Activated CD4-positive, alpha-beta T cell treated with anti-CD3 and anti-CD28 coated beads, Interleukin-10, Interleukin-2, amounts not matched to agents 100 ng/mL and 50 ng/mL, durations not matched to agents 16 hours and 8 hours (primary cell): ENCODE measurements around the gene CIDEC.

Experiments
- DNase-seq: peaks from one replicate; pipeline ENCODE4 v3.0.0-alpha.2; 2020

The CIDEC gene, protein sequence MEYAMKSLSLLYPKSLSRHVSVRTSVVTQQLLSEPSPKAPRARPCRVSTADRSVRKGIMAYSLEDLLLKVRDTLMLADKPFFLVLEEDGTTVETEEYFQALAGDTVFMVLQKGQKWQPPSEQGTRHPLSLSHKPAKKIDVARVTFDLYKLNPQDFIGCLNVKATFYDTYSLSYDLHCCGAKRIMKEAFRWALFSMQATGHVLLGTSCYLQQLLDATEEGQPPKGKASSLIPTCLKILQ

DNA sequence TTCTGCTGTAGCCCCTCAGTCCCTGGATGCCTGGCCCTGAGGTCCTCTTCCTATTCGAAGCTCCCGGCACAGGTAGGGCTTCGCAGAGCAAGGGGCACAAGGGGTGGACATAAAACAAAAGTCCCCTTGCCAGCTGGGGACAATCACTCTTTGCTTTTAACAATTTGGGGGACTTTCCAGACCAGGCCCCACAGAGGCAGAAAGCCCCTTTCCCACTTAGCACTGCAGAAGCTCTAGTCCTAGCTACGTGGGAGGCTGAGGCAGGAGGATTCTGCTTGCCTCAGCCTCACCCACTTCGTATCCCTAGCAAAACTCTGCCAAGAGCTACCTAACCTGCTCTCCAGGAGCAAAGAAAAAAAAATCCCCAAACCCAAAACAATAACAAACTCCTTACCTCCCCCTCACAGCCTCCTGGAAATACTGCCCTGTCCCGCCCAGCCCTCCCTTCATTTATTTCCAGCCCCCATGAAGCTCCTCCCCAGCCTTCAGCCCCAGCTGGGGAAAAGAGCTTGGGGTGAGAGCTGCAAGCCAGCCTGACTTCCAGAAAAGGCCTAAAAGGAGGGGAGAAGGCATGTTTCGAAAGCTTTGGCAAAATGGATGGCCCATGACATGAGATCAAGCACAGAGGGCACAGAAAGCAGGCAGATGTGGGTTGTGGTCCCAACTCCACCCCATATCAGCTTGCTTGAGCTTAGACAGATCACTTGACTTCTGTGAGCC is at the start of gene CIDEC:
TSS of gene CIDEC (minus strand) at position 424 of the 720 bp plus-strand sequence. CDS start 1,767 bp downstream, outside the sequence.
- DNase-seq, result no peak

DNA sequence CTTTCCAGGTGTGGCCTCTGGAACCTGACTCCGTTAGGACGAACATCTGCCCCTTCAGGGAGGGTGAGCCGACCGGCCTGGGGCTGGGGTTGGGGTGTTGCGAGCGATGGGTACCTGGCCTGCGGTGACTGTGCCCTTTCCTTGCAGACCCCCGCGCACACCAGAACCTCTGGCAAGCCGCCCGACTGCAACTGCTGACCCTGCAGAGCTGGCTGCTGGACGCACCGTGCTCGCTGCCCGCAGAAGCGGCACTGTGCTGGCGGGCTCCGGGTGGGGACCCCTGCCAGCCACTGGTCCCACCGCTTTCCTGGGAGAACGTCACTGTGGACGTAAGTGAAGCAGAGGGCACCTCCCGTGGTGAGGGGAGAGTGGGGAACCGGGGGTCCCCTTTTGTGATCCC is 48.1 kb upstream of the CIDEC start:
- no peak for DNase-seq

DNA sequence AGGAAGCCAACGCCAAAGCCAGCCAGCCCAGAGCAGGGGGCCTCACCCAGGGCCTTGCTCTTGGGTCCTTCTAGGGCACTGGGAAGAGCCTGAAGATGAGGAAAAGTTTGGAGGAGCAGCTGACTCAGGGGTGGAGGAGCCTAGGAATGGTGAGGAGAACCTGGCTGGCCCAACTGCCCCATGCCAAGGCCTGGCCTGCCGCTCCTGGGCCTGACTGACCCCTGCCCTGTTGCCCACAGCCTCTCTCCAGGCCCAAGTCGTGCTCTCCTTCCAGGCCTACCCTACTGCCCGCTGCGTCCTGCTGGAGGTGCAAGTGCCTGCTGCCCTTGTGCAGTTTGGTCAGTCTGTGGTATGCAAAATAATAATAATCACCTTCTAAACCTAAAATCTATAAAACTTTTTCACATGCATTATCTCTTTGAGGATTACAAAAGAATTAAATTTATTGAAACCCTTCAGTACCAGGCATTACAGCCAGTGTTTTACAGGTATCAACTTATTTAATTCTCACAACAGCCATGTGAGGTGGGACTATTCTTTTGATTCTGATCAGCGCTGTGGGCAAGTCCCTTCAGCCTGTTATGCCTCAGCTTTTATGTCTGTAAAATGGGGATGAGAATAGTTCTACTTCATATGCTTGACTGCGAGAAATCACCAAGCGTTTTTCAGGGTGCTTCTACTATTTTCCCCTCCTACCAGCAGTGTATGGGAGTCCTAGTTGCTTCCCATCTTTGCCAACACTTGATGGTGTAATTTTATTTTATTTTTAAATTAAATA is 38.4 kb upstream of the CIDEC start:
- DNase-seq, result no peak

DNA sequence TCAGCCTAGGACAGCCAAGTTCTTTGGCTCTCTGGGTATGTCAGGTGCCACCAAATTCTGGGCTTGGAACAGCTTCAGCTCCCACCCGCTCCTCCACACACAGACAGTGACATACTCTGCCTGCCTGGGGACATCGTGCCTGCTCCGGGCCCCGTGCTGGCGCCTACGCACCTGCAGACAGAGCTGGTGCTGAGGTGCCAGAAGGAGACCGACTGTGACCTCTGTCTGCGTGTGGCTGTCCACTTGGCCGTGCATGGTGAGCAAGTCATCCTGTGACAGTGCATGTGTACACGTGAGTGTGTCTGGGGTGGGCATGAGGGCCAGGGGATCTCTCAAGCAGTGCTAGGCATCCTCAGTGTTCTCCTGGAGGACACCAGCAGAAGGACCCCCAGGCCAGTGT is 37.8 kb upstream of the CIDEC start:
- no peak for DNase-seq

DNA sequence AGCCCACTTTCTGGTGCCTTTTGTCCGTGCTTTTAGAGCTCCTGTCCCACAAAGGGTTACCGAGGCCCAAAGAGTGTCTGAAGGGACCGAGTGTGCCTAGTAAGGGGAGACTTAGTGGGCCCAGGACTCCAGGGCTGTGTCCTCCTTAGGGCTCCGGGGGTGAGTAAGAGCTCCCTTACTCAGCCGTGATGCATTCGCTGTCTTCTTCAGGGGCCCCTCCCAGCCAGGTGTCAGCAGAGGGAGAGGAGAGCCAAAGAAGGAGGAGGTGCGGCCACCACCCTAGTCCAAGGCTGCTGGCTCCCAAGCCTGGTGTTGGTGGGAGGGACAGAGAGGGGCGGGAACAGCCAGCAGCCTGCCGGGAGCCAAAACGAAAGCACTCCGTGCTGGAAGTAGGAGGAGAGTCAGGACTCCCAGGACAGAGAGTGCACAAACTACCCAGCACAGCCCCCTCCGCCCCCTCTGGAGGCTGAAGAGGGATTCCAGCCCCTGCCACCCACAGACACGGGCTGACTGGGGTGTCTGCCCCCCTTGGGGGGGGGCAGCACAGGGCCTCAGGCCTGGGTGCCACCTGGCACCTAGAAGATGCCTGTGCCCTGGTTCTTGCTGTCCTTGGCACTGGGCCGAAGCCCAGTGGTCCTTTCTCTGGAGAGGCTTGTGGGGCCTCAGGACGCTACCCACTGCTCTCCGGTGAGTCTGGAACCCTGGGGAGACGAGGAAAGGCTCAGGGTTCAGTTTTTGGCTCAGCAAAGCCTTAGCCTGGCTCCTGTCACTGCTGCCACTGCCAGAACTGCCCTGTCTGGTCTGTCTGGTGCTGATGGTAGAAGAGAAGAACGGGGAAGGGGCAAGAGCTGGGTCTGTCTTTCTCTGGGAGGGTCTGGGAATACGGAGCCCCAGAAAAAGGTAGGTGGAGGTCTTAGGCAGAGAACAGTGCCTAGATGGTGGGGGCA is 37.0 kb upstream of the CIDEC start, which contains the start of gene IL17RC:
TSS of gene IL17RC (plus strand) at position 365 of the 947 bp plus-strand sequence. CDS start at position 583, 218 bp downstream.
- DNase-seq, result no peak

DNA sequence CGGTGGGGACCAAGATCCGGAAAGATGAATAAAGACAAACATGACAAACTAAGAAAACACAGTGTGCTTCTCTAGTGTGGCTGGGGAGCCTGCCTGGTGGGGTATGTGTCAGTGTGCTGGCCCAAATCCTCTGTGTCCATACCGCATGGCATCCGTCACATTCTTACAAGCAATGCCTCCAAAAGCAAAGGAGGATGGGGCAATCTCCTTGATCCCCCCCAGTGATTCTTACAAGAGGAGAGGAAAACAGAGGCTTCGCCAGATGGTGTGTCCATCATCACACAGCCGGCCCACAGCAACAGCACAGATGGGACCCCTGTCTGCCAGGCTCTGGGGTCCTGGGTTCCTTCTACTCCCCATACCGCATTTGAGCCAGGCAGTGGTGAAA is 36.3 kb upstream of the CIDEC start:
- DNase-seq, result no peak

DNA sequence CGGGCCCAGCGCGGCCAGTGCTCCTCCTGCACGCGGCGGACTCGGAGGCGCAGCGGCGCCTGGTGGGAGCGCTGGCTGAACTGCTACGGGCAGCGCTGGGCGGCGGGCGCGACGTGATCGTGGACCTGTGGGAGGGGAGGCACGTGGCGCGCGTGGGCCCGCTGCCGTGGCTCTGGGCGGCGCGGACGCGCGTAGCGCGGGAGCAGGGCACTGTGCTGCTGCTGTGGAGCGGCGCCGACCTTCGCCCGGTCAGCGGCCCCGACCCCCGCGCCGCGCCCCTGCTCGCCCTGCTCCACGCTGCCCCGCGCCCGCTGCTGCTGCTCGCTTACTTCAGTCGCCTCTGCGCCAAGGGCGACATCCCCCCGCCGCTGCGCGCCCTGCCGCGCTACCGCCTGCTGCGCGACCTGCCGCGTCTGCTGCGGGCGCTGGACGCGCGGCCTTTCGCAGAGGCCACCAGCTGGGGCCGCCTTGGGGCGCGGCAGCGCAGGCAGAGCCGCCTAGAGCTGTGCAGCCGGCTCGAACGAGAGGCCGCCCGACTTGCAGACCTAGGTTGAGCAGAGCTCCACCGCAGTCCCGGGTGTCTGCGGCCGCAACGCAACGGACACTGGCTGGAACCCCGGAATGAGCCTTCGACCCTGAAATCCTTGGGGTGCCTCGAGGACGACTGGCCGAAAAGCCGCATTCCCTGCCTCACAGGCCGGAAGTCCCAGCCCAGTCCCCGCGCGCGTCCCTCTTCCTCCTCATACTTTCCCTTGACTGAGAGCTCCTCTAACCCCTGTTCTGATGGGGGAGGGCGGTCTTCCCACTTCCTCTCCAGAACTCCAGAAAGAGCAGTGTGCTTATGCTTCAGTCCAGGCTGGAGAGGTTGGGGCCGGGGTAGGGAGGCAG is 35.4 kb upstream of the CIDEC start:
- DNase-seq, result peak; percentile 41

DNA sequence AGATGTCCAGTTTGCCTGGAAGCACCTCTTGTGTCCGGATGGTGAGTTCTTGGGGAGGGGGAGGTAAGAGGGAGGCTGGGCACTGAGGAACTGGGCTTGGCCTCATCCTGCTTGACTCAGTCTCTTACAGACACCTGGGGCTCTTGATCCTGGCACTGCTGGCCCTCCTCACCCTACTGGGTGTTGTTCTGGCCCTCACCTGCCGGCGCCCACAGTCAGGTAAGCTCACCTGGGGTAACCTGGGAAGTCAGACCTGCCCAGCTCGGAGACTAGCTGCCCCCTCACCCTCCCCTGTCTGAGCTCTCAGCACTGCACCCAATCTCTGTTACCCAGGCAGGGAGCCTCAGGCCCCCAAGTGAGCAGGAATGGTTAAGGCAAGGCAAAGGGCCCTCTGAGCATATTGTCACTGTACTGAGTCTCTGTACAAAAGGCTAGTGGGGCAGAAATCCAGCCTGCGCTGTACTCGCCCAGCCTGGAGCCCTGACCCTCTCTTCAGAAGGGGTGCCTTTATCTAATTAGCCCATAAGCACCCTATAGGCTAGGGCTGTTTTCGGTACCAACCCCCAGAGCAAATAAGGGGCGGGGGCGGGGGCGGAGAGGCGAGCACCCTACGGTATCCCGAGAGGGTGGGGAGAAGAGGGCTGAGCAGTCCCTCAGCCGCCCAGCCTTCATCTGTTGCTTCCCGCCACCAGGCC is 34.7 kb upstream of the CIDEC start:
- DNase-seq, result no peak

DNA sequence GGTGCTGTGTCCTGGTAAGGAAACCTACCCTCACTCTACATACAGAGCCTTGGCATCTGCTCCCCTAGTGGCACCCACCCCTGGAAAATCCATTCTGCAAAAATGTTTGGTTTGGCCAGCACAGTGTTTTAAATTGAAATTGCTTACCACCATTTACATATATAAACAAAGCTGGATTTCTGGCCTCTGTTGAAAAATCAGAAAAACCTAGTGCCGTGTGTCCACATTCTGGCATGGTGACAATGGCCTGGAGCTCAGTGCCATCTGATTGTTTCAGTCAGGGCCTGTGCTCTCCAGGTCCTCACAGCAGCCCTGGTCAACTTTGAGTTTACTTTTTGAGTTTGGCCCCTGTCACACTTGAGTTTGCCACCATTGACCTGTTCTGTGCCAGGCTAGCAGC is 34.0 kb upstream of the CIDEC start:
- DNase-seq, result no peak

DNA sequence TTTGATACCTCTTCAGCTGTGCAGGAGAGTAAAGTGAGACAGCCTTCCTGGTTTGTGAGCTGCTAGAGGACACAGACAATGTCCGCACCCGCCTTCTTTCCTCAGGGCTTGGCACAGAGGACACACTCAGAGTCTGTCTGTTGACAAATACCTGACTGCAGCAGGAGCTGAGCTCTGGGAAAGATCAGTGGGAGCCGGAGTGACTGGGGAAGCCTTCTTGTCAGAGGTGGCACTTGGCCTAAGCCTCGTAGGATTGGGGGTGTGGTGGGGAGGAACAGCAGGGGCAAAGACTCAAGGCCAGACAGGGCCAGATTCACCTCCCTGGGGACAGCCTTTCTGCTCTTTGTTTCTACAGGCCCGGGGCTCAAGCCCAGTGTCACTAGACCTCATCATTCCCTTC is 33.5 kb upstream of the CIDEC start:
- no peak for DNase-seq

DNA sequence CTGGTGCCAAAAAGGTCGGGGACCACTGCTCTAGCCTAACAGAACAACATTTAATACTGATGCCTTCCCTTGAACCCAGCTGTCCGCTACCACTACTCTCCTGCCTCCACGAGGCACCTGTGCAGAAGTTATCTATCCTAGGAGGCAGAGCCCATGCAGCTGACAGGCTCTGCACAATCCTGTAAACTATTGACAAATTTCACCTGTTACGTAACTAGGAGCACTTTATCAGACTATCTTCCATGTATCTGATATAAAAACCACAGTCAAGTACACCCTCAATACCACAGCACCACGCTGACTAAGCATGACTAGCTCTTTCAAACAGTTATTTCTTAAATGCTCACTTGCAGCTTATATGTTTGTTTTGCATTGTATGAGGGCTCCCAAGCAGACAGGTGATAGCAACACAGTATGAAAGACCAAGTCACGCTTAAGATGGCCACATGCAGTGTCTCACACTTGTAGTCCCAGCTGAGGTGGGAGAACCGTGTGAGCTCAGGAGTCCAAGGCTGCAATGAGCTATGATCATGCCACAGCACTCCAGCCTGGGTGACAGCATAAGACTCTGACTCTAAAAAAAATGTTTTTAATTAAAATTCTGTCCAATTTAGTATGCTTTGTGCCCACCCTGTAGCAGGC is 32.4 kb upstream of the CIDEC start:
- peak; percentile 36 for DNase-seq

DNA sequence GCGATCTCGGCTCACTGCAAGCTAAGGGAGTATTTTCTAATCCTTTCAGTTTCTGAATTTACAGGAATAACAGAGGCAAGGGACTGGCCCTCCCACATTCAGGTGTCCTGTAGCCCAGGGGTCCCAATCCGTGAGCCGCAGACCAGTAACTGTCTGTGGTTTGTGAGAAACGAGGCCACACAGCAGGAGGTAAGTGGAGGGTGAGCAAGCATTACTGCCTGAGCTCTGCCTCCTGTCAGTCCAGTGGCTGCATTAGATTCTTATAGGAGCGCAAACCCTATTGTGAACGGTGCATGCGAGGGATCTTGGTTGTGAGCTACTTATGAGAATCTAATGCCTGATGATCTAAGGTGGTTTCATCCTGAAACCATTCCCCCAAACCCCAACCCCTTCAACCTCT is 31.8 kb upstream of the CIDEC start:
- no peak for DNase-seq

DNA sequence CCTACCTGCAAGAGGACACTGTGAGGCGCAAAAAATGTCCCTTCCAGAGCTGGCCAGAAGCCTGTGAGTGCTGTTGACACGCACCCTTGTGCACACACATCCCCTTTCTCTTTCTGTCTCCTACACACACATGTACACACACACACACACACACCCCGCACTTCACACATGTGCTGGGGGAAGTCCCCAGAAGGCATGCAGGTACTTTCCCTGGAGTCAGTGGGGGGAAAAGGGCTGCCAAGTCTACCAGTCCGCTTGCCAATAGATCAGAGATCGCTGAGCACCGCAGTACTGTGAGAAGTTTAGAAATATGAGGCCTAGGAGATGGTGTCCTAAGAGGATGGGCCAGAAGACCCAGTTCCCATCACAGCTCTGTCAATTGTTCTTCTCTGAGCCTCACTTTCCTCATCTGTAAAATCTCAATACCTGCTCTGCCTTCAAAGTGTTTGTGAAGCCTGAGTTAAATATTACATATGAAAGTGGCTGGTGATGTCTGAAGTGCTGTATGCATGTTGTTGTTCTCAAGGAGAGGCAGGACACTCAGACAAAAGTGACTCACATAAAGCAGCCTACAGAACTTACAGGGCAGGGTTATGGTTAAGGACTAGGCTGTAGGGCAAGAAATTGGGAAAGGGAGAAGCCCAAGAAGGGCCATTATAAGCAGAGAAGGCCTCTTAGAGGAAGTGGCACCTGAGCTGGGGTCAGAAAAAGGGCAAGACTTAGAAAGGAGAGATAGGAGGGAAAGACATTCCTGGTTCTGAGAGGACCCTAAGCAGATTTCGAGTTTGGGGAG is 29.4 kb upstream of the CIDEC start:
- DNase-seq, result no peak

DNA sequence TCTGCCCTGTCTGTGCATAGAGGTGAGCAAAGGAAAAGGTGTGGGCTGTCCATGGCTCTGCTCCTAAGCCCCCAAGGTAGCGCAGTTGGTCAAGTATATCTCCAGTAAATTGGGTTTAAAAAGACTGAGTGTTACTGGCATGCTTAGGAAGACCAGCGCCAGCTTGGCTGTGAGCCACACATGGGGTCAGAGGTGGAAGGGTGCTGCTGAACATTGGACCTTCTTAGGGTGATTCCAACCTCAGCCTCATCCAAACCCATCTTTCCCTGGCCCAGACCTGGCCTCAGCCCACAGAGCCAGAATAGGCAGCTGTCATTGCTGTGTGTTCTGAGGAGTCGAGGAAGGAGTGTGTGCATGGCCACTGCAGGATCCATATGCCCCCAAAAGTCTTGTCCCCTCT is 28.2 kb upstream of the CIDEC start:
- no peak for DNase-seq

DNA sequence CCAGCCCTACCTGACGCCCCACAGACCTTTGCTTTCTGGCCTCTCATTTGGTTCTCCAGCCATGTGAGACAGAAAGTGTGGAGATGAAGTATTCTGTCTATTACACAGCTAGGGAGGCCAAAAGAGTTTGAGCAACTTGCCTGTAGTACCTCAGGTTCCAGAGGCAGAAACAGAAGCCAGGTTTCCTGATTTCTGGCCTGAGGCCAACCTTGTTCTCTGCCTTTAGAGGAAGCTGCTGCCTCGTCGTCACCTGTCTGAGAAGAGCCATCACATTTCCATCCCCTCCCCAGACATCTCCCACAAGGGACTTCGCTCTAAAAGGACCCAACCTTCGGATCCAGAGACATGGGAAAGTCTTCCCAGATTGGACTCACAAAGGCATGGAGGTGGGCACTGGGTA is 26.4 kb upstream of the CIDEC start:
- no peak for DNase-seq

DNA sequence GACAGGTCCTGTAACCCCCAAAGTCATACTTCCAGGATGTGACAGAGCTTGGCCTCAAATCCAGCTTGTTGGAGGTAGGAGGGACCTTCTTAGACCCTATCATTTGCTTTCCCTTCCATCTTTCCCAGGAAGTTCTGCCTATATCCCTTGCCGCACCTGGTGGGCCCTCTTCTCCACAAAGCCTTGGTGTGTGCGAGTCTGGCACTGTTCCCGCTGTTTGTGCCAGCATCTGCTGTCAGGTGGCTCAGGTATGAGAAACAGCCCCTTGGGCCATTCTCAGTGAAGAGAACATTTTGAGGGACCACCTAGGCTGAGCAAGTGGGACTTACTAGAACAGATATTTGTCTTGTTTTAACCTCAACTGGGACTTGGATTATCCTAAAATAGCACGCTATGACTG is 23.9 kb upstream of the CIDEC start:
- DNase-seq, result no peak

DNA sequence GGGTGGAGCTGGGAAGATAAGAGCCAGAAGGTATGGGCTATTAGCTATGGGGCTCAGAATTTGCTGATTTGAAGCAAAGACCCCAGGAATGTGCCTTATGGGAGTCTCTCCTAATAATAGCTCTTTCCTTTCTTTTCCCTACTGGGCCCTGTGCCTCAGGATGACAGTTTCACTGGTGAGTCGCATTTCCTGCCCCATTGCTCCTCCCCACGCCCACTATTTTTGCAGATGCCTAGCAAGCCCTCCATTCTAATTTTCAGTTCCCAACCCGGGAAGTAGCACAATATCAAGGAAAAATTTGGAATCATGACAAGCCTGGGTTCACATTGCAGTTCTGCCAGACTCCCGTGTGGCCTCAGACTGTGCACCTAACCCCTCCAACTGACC is 23.2 kb upstream of the CIDEC start:
- no peak for DNase-seq

DNA sequence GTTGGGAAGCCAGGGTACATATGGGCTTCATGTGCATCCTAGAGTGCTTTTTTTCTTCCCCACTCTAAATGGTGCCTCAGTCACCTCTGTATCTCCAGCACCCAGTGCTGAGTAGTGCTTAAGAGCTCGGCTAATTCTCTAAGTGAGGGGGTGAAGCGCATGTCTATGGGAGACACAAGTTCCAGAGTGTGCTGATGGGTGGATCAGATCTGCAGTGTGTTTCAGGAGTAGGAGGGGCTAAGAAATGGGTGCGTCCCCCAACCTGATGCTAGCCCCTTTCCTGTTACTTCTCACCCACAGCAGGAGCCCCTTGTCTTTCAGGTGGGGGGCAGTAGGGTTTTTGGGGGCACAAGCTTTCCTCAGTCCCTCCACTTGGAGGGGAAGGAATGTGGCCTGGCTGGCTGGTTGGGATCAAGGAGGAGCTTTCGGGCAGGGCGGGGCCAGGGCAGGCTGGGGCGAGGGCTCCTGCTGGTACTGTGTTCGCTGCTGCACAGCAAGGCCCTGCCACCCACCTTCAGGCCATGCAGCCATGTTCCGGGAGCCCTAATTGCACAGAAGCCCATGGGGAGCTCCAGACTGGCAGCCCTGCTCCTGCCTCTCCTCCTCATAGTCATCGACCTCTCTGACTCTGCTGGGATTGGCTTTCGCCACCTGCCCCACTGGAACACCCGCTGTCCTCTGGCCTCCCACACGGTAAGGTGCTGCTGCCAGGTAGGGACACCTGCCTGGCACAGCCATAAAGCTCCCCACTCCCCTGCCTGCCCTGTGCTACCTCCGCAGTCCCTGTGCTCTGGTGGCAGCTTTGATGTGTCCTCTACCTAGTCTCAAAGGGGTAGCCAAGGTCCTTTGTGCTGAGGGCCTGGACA is 22.6 kb upstream of the CIDEC start, which contains the start of gene IL17RE:
TSS of gene IL17RE (plus strand) at position 477 of the 866 bp plus-strand sequence. CDS start at position 562, 85 bp downstream.
- no peak for DNase-seq
